A549 (cell line): ENCODE measurements around the gene AGA.

Source experiments
- CHD2 ChIP-seq: fragments of 150-350 bp; IDR thresholded peaks from 2 replicates; pipeline ENCODE4 v1.6.1; 2014; ENCODE audit warnings: low read length; ENCODE audit not compliant: partially characterized antibody
- CHD4 ChIP-seq: fragments of 200-600 bp; sonication (generic); IDR thresholded peaks from 2 replicates; pipeline ENCODE4 v1.6.1; 2016; ENCODE audit warnings: antibody characterized with exemption, mild to moderate bottlenecking, borderline replicate concordance
- KDM1A ChIP-seq: fragments of 200-600 bp; sonication (generic); IDR thresholded peaks from 2 replicates; pipeline ENCODE4 v1.6.1; 2016; ENCODE audit warnings: low read depth, mild to moderate bottlenecking
- NR3C1 ChIP-seq: fragments of >200 bp; sonication (Bioruptor Twin); formaldehyde crosslinking; IDR thresholded peaks from 3 replicates; pipeline ENCODE4 v1.6.1; 2017
- POLR2A ChIP-seq: IDR thresholded peaks from 2 replicates; pipeline ENCODE4 v1.6.1; 2012; ENCODE audit warnings: mild to moderate bottlenecking, low read length
- POLR2AphosphoS2 ChIP-seq: conservative IDR thresholded peaks from 2 replicates; pipeline ENCODE4 v1.6.1; 2012; ENCODE audit warnings: low read length, improper control_type of control experiment, inconsistent platforms
- USF2 ChIP-seq: fragments of 450-650 bp; IDR thresholded peaks from 2 replicates; pipeline ENCODE4 v1.6.1; 2014; ENCODE audit warnings: antibody characterized with exemption
- TF ChIP-seq, protein P1 (sequence below): fragments of >200 bp; sonication (Bioruptor Twin); formaldehyde crosslinking; IDR thresholded peaks from 3 replicates; pipeline ENCODE4 v1.5.1; 2016

- TF ChIP-seq POLR2A (no peak), NR3C1 (no peak), KDM1A (no peak), POLR2AphosphoS2 (no peak), USF2 (no peak), CHD2 (no peak), CHD4 (no peak)
- TF ChIP-seq, protein P1, sequence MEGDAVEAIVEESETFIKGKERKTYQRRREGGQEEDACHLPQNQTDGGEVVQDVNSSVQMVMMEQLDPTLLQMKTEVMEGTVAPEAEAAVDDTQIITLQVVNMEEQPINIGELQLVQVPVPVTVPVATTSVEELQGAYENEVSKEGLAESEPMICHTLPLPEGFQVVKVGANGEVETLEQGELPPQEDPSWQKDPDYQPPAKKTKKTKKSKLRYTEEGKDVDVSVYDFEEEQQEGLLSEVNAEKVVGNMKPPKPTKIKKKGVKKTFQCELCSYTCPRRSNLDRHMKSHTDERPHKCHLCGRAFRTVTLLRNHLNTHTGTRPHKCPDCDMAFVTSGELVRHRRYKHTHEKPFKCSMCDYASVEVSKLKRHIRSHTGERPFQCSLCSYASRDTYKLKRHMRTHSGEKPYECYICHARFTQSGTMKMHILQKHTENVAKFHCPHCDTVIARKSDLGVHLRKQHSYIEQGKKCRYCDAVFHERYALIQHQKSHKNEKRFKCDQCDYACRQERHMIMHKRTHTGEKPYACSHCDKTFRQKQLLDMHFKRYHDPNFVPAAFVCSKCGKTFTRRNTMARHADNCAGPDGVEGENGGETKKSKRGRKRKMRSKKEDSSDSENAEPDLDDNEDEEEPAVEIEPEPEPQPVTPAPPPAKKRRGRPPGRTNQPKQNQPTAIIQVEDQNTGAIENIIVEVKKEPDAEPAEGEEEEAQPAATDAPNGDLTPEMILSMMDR = no peak
Observed at GRCh38 chr4:177444911-177445736, 2.9 kb upstream of the AGA start.
